Neutrophil (primary cell): ENCODE measurements around the gene KLHL36.

Experiments used
- H3K27ac ChIP-seq: fragments of 200-600 bp; sonication (generic); 2 replicates; pipeline ENCODE4 v1.5.1; 2016; ENCODE audit warnings: mild to moderate bottlenecking, moderate library complexity
- H3K27me3 ChIP-seq: fragments of 200-600 bp; sonication (generic); 2 replicates; pipeline ENCODE4 v1.6.0; 2016; ENCODE audit warnings: mild to moderate bottlenecking
- H3K36me3 ChIP-seq: fragments of 200-600 bp; sonication (generic); 2 replicates; pipeline ENCODE4 v1.5.1; 2017
- H3K4me1 ChIP-seq, 2 experiments: fragments of 200-600 bp in 1 of 2; sonication (generic) in 1 of 2; 1 replicate in 1 of 2; 2 replicates in 1 of 2; pipeline versions ENCODE4 v1.5.1 to v1.6.1; 2013 to 2016; ENCODE audit warnings: low read depth in 1 of 2, low read length in 1 of 2, mild to moderate bottlenecking in 1 of 2, moderate library complexity in 1 of 2; ENCODE audit not compliant: control insufficient read depth in 1 of 2, insufficient read depth in 1 of 2
- H3K4me3 ChIP-seq, 2 experiments: fragments of 200-600 bp in 1 of 2; sonication (generic) in 1 of 2; 1 replicate in 1 of 2; 2 replicates in 1 of 2; pipeline ENCODE4 v1.5.1; 2013 to 2016; ENCODE audit warnings: low read depth in 1 of 2, low read length in 1 of 2, mild to moderate bottlenecking in 1 of 2, moderate library complexity in 1 of 2
- H3K9me3 ChIP-seq: fragments of 200-600 bp; sonication (generic); 2 replicates; pipeline ENCODE4 v1.5.1; 2016
- CTCF ChIP-seq: fragments of 200-600 bp; sonication (generic); IDR thresholded peaks from 2 replicates; pipeline ENCODE4 v1.5.1; 2016; ENCODE audit warnings: antibody characterized with exemption

Gene KLHL36

GRCh38 chr16:84649511-84649861, 1.2 kb downstream of the KLHL36 start:
- peak overlapping the region; percentile 80 for H3K4me3 ChIP-seq
- H3K27ac ChIP-seq = peak overlapping the region; percentile 81
- H3K9me3 ChIP-seq = no peaks in the 10 kb centered on the region
- H3K27me3 ChIP-seq = no peaks in the 10 kb centered on the region
- H3K36me3 ChIP-seq = peaks cover 34% of the 10 kb centered on the region
- TF ChIP-seq CTCF = no peak
- peaks cover 30 to 31% of the 10 kb centered on the region in 2 experiments for H3K4me1 ChIP-seq

GRCh38 chr16:84650062-84650991, 2.0 kb downstream of the KLHL36 start:
- TF ChIP-seq CTCF = no peak
- no peak overlapping the region for H3K27ac ChIP-seq
- no peaks in the 10 kb centered on the region for H3K27me3 ChIP-seq
- H3K36me3 ChIP-seq = peaks cover 40% of the 10 kb centered on the region
- no peak overlapping the region for H3K4me3 ChIP-seq
- H3K4me1 ChIP-seq = peaks cover 22 to 23% of the 10 kb centered on the region in 2 experiments
- H3K9me3 ChIP-seq = no peaks in the 10 kb centered on the region

GRCh38 chr16:84652566-84652965, 4.3 kb downstream of the KLHL36 start:
- no peak for TF ChIP-seq CTCF
- no peak overlapping the region for H3K4me3 ChIP-seq
- peaks cover 50% of the 10 kb centered on the region for H3K36me3 ChIP-seq
- peaks cover 13 to 18% of the 10 kb centered on the region in 2 experiments for H3K4me1 ChIP-seq
- no peaks in the 10 kb centered on the region for H3K9me3 ChIP-seq
- H3K27me3 ChIP-seq = no peaks in the 10 kb centered on the region
- H3K27ac ChIP-seq = no peak overlapping the region

GRCh38 chr16:84654238-84654637, 5.9 kb downstream of the KLHL36 start:
- TF ChIP-seq CTCF = no peak
- H3K27me3 ChIP-seq = no peaks in the 10 kb centered on the region
- H3K9me3 ChIP-seq = no peaks in the 10 kb centered on the region
- peaks cover 66% of the 10 kb centered on the region for H3K36me3 ChIP-seq
- no peak overlapping the region for H3K4me3 ChIP-seq
- no peak overlapping the region for H3K27ac ChIP-seq
- H3K4me1 ChIP-seq = peaks cover 4 to 10% of the 10 kb centered on the region in 2 experiments

- Histone ChIP-seq H3K9me3 (no peaks in the 10 kb centered on the region), H3K27me3 (no peaks in the 10 kb centered on the region), H3K27ac (no peak overlapping the region), H3K36me3 (peaks cover 74% of the 10 kb centered on the region), H3K4me1 (peaks cover 0 to 2% of the 10 kb centered on the region in 2 experiments), H3K4me3 (no peak overlapping the region)
- no peak for TF ChIP-seq CTCF
Observed at GRCh38 chr16:84654998-84655397, 6.7 kb downstream of the KLHL36 start.
